ENCODE data around the gene SLIT3. TPM values are rescaled to one million over a fixed set of nuclear protein-coding genes. Genes with fewer than 3 reads are reported as not detected.

The SLIT3 gene
- total and polyA plus RNA-seq, 8 donors = 1.2 to 24.5 (median 8.6) TPM

DNA sequence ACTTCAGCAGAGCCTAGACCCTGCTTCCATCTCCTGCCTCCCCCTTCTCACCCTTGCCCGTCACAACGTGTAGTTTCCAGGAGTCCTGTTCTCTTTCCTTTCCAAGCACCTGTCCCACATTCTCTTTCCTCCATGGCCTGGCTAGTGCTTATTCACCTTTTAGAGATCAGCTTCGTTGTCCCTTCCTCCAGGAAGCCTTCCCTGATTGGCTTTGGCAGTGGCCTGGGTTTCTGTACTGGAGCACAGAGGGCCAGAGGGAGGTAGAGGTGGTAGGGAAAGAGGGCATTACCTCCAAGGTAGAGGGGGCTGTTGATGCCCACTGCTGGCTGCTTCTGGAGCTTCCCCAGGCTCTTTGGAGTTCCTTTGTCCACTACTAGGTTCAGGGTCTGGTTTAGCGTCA is 628.1 kb downstream of the SLIT3 start:
- Histone ChIP-seq H3K27me3 (no peaks in the 10 kb centered on the region), H3K36me3 (peaks cover 0 to 30% (median 10%) of the 10 kb centered on the region in 4 donors), H3K27ac (no peak overlapping the region), H3K9me3 (no peaks in the 10 kb centered on the region), H3K4me3 (no peak overlapping the region), H3K4me1 (no peaks in the 10 kb centered on the region)
- TF ChIP-seq POLR2A (IDR thresholded peaks at IDR 0.05) (no peak), EP300 (IDR thresholded peaks at IDR 0.05) (no peak), POLR2AphosphoS5 (IDR thresholded peaks at IDR 0.05) (no peak)
- TF ChIP-seq, protein P1, sequence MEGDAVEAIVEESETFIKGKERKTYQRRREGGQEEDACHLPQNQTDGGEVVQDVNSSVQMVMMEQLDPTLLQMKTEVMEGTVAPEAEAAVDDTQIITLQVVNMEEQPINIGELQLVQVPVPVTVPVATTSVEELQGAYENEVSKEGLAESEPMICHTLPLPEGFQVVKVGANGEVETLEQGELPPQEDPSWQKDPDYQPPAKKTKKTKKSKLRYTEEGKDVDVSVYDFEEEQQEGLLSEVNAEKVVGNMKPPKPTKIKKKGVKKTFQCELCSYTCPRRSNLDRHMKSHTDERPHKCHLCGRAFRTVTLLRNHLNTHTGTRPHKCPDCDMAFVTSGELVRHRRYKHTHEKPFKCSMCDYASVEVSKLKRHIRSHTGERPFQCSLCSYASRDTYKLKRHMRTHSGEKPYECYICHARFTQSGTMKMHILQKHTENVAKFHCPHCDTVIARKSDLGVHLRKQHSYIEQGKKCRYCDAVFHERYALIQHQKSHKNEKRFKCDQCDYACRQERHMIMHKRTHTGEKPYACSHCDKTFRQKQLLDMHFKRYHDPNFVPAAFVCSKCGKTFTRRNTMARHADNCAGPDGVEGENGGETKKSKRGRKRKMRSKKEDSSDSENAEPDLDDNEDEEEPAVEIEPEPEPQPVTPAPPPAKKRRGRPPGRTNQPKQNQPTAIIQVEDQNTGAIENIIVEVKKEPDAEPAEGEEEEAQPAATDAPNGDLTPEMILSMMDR (IDR thresholded peaks at IDR 0.05) = no peak
- no peak for DNase-seq
- whole genome bisulfite sequencing, 5 donors = 86 to 91% (median 87%) methylated on average over 4 of the region's 4 CpGs
- intact Hi-C loops (cut with DNase I; ENCODE audit: low total_unique reads) = no loop called here

DNA sequence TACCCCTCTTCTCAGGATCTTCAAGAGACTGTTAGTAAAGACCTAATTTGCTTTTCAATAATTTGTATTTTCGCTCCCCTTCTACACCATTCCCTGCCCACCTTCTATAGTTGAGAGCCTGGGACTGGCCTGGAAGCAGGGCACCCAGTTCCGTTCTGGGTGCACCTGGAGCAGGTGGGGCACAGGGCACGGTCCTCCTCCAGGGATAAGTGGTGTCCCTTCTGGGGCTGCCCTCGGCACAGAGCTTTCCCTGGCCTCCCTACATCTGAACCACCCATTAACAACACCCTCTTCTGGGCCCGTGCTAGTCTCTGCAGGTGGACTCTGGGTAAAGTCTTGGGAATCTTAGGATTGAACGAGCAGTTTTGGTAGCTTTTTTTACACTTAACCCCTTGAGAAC is 628.9 kb downstream of the SLIT3 start:
- 64 to 82% (median 72%) methylated on average over 6 of the region's 6 CpGs for WGBS, 5 donors
- intact Hi-C loops (cut with DNase I; ENCODE audit: low total_unique reads) = no loop called here

DNA sequence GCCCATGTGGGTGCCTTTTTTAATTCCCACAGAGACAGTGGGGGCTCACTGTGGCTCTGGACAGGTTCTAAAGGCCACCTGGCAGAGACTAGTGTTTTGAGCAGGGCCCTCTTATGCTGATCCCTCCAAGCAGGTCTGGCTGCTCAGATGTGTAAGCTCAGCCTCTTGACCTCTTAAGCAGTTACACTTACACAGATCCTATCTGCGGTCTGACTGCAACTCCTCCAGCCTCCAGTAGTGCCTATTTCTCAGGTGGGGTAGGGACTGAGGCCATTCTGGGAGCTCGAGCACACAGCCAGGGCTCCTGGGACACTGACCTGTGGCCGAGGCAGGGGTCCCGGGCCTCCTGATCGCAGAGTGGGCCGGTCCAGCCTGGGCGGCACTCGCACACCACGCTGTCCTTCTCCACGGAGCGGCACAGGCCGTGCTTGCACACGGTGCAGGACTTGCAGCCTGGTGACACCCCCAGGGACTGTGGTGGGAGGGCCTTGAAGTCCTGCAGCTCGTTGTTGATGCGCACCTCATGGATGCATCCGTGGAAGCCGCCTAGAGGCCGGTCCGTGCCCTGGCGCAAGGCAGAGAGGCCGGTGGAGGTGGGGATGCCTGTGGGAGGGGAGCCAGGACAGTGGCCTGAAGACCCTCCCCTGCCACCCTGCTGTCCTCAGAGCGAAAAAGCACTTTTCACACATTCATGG is 629.9 kb downstream of the SLIT3 start:
- H3K27me3 ChIP-seq = no peaks in the 10 kb centered on the region
- DNase-seq = no peak
- H3K9me3 ChIP-seq = no peaks in the 10 kb centered on the region
- no peak overlapping the region for H3K4me3 ChIP-seq
- no peak for TF ChIP-seq POLR2AphosphoS5 (IDR thresholded peaks at IDR 0.05)
- TF ChIP-seq, protein P1 (IDR thresholded peaks at IDR 0.05) = no peak
- no peak for TF ChIP-seq POLR2A (IDR thresholded peaks at IDR 0.05)
- no peak for TF ChIP-seq EP300 (IDR thresholded peaks at IDR 0.05)
- no peaks in the 10 kb centered on the region for H3K4me1 ChIP-seq
- intact Hi-C loops (cut with DNase I; ENCODE audit: low total_unique reads) = no loop called here
- H3K36me3 ChIP-seq = peaks cover 0 to 33% (median 10%) of the 10 kb centered on the region in 4 donors
- 81 to 91% (median 83%) methylated on average over 15 to 22 of the region's 22 CpGs for WGBS, 5 donors
- no peak overlapping the region for H3K27ac ChIP-seq

More for the DNA sequence above, 628.9 kb downstream of the SLIT3 start:
- Histone ChIP-seq H3K27me3 (no peaks in the 10 kb centered on the region), H3K36me3 (peaks cover 0 to 33% (median 10%) of the 10 kb centered on the region in 4 donors), H3K4me3 (no peak overlapping the region), H3K9me3 (no peaks in the 10 kb centered on the region), H3K4me1 (no peaks in the 10 kb centered on the region), H3K27ac (no peak overlapping the region)
- no peak for DNase-seq
- TF ChIP-seq POLR2A (IDR thresholded peaks at IDR 0.05) (no peak), POLR2AphosphoS5 (IDR thresholded peaks at IDR 0.05) (no peak), EP300 (IDR thresholded peaks at IDR 0.05) (no peak)
- TF ChIP-seq, protein P1 (IDR thresholded peaks at IDR 0.05) = no peak

DNA sequence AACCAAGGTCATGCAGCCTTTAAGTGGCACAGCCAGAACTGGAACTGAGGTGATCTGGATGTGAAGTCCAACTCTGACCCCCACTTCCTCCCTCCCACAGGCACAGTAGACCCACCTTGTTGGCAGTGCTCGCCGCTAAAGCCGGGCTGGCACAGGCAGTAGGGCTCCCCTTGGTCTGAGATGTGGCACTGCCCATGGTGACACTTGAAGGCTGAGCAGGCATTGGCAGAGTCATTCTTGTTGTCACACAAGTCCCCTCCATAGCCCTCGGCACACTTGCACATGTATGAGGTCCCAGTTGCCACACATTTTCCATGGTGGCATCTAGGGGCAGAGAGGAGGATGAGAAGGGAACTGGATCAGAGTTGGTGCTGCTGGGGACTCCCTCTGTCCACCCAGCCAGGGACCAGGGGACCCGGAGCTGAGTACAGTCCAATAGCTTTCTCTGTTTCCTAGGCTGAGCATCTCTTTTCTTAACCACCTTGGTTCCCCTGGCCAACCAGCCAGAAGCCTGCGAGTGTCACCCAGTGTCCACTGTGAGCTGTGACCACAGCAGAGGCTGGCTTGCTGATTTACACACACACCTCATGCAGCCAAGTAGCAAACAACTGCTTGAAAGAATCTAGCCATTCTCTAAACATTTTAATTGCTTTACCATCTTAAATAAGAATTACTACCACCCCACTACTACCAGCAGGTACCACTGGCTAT is 631.1 kb downstream of the SLIT3 start:
- no peaks in the 10 kb centered on the region for H3K9me3 ChIP-seq
- WGBS, 5 donors = 91 to 98% (median 95%) methylated on average over 6 of the region's 6 CpGs
- no peak for TF ChIP-seq EP300 (IDR thresholded peaks at IDR 0.05)
- TF ChIP-seq, protein P1 (IDR thresholded peaks at IDR 0.05) = no peak
- TF ChIP-seq POLR2AphosphoS5 (IDR thresholded peaks at IDR 0.05) = no peak
- TF ChIP-seq POLR2A (IDR thresholded peaks at IDR 0.05) = no peak
- no peak overlapping the region for H3K4me3 ChIP-seq
- intact Hi-C loops (cut with DNase I; ENCODE audit: low total_unique reads) = no loop called here
- no peak overlapping the region for H3K27ac ChIP-seq
- H3K4me1 ChIP-seq = no peaks in the 10 kb centered on the region
- no peak for DNase-seq
- H3K27me3 ChIP-seq = no peaks in the 10 kb centered on the region
- H3K36me3 ChIP-seq = peaks cover 0 to 33% (median 10%) of the 10 kb centered on the region in 4 donors

Measured in stomach (tissue), 9 donors.